HG03280 (cell line): ENCODE data around the gene POLR2H.

Experiments
- ATAC-seq: cut with Tn5 transposase; IDR thresholded peaks from one replicate; pipeline ENCODE4 v1.9.1; 2021; ENCODE audit warnings: mild to moderate bottlenecking, moderate library complexity; ENCODE audit not compliant: unreplicated experiment

POLR2H gene

DNA sequence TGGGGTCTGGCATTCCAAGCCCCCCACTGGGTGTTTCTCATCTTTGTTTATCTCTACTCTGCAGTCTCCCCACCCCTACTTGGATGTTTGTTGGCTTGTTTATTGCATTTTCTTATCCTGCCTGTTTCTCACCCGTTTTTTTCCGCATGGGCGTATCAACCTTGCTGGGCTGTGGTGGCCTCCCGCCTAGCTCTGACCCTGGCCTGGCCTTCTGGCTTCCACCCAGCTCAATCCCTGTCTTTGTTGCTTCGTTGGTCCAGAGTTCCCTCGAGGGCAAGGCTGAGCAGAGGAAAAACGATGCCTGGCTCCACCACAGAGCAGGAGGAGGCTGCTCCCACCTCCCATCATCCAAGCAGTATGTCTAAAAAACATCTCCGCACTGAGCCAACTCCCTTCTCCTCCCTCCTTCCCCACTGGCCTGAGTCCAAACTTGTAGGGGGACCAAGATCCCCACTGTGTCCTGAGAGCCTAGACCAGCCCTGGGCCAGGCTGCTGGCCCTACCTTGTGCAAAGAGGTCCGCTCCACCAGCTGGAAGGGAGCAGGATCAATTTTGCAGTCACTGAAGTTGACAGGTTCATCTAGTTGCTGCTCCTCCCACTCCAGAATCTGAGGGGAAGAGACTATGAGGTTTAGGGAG, 9.9 kb upstream of the POLR2H start:
- ATAC-seq, result no peak

DNA sequence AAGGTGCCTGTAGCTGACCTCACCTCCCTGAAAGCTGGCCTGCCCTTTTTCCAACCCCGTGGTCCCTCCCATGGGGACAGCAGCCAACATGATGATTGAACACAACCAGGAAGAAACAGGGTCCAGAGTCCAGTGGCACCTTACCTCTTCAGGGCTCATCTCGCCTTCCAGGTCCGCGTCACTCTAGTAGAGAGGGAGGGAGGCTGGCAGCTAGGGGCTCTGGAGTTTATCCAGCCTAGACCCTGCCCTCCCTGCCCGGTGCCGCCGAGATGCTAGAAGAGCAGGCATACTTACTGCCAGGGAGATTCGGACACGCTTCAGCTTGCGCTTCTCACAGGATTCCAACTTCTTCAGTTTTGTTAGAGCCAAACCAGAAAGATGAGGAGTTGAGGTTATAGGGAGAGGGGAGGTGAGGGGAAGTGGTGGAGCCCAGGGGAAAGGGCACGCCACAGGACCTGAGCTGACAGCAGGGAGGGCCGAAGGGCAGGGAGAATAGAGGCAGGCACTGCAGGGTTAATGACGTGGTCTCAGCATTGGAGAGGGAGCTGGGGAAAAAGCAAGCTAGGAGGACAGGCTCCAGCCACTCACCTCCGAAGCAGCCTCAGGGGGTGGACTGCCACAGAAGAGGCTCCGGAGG, 9.2 kb upstream of the POLR2H start:
- ATAC-seq, result no peak

DNA sequence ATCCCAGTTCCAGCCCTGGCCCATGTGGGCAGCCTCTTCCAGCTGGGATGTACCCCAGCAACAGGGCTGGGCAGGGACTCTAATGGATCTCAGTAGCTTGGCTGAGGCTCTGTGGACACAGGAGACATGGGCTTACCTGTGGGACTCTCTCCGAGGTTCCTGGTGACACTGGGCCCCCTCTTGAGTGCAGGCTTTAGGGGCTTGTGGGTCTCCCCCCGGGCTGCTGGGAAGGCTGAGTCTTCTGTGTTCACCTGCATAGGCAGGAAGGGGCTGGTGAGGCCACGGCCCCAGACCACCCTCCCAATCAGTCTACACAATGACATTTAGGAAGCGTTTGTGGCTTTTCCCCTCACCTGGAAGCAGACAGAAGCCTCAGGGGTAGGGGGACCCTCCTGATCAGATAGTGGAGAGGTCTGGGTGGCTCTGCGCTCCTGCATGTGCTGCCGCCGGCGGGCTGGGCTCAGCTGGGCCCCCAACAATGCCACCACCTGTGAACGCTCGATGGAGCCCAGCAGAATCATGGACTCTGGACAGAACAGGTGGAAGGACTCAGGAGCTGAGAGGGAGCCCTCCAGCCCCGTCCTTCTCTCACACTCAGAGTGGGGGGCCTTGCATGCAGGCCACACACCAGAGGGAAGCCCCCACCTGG, 8.5 kb upstream of the POLR2H start:
- no peak for ATAC-seq

DNA sequence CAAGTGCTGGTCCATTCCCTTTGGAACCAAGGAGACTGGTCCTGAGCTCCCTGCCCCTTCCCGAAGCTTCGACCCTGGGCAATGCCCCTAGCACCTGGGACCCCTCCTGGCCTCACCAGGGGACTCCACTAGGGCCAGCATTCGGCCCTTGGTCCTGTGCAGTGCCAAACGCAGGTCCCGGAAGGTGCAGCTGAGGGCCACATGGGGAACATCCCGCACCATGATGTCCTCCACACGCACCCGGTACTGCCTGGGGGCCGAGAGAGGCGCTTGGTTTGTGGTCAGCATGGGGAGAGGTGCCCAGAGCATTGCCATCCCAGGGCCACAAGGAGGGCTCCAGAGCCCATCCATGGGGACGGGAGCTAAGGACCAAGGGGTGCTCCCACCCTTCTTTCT, 8.0 kb upstream of the POLR2H start:
- no peak for ATAC-seq

DNA sequence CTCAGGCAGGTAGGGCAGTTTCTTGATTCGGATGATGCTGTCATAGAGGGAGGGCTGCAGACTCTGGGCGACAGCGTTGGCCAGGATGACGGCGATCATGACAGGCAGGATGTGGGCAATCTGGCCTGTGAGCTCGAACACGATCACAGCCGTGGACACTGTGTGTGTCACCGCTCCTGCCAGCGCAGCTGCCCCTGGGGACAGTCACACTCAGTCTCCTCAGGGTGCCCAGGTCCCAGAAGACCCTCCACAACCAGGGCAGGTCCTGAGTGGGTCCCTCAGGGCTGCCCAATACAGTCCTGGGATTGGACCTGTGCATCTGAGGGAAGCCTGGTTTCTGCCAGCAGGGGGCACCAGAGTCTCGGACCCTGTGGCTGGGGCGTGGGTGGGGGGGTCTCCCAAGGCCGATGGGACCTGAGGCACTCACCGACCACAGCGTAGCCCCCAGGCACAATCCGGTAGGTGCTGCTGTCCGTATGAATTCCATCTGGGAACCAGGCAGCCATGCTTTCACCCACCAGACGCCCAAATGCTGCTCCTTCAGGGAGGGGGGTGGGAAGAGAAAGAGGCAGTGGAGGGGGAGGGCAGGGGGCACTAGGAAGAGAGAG, 7.3 kb upstream of the POLR2H start:
- ATAC-seq, result no peak

DNA sequence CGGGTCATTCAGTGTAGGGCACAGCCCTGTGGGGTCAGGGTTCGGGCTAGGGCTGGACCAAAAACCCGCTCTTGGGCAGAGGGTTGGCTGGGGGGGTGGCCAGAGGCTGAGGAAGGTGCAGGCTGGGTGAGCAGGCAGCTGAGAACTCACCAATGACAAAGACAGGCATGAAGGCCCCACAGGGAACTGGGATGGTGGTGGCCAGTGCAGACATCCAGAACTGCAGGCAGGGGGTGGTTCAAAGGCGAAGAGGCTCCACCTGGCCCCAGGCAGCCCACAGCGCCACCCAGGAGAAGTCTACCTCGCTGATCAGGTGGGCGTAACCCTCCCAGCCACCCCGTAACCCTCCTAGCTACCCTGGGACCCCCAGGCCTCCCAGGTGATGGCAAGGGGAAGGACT, 6.8 kb upstream of the POLR2H start:
- no peak for ATAC-seq

DNA sequence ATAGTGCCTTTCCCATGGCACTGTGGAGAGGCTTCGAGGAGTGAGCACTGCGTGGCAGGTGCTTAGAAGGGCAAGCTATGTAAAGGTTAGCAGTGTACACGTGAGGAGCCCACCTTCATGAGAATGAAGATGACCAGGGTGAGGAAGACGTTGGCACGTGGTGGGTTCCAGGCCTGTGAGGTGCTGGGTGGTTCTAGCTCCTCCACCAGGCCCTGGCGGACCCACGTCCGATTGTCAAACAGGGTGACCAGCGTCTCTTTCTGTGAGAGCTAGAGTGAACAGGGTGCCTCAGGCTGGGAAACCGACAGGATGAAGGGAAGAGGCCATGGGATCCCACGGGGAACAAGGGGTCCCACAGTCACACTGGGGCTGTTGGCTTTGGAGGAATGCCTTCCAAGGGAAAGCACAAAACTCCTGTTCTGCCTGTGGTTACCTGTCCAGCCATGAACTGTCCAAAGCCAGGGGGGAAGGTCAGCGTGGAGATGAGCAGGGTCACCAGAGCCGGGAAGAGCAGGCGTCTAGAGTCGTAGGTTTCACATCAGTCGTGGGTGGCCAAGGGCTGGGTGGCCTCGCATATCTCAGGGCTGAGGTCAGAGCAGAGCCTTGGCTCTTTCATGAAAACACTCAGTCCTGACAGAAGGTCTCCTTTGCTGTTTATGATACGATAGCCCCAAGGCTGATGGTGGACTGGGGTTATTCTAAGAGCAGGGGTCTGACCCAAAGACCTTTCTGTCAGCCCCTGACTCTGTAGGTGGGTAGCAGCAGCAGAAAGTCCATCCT, 6.1 kb upstream of the POLR2H start:
- ATAC-seq, result no peak

DNA sequence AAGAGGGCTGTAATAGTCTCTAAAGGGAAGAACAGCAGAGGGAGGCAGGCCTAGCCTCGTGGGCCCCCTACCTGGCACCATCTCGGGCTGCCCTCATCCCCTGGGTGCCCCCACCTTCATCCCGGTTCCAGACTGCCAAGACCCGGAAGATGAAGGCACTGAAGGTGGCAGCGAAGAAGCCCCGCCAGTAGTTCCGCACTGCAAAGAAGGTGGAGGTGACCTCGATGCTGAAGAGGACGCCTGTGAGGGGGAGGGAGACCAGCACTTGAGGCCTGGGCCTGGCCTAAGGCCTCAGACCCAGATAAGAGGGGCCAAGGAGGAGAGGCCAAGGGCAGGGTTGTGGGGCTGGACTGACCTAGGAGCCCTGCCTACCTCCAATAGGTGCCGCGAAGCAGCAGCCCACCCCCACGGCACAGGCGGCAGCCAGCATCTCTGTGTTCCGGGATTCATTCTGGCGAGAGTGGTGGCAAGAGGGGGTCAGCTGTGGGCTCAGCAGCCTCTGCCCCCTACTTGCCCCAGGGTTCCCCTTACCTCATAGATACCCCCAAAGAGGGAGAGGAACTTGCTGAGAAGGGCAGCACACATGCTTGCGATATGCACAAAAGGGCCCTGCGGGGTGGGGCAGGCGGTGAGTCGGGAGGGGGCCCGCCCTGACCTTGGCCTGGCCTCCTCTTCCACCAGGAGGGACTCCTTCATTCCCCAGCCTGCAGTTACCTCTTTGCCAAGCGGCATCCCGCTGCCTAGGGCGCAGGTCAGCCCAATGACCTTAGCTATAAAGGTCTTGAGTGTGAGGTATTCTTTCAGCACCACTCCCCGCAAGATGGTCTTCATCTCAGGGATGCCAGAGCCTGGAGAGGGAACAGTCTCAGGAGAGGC, 4.0 kb upstream of the POLR2H start:
- no peak for ATAC-seq

DNA sequence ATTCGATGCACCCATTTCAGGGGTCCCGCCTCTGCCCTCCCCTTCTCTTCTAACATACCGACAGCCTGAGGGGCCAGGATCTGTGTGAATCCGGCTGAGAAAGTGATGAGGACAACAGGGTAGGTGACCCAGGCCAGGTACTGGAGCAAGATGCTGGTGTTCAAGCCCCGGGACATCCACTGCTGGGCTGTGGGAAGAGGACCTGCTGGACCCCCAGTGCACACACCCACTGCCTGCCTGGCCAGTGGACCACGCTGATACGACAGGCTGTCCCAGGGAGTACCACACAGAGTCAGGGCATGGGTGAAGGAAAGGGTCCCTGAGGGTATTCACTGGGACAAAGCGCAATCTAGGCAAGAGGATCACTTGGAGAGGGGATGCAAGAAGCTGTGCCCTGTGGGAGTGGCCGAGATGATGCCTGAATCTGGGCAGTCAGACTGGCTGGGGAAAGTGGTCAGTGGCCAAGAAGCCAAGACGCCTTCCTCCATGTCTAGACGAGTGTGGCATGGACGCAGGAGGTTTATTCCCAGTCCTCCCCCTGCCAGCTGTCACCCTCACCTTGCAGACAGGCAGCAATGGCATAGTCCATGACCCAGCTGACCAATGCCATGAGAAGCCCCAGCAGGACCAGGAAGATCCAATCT, 3.3 kb upstream of the POLR2H start:
- no peak for ATAC-seq

DNA sequence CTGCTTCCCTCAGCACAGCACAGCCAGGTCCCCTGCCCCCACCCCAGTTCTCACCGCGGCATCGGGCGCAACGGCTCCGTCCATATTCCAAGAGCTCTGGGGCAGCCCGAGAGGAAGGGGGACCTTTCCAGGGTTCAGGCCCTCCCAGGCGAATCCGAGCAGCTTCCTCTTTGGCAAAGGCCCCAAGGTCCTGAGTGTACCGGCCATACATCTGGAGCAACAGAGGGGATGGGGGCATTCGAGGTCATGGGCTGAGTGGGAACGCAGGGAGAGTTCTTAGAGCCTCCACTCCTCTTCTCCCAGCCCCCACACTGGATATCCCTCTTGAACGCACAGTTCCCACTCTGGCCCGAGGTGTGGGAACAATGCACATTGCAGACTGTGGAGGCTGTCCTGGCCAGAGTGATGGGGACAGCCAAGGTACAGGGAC, 2.6 kb upstream of the POLR2H start:
- no peak for ATAC-seq

DNA sequence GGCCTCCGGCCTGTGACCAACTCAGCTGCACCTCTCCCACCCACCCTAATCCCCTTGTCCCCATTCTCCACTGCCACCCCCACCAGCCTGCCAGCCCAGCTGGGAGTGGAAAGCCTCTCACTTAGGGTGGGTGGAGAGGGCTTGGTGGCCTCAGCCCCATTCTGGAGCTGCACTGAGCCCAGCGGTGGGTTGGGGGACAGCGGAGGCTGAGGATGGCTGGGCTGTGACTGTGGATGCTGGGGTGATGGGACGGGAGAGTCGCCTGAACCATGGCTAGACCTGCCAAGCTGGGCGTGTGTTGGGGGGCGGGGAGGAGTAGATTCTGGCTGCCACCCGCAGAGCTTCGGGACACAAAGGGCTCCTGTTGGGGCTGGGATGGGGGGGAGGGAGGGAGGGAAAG, 1.9 kb upstream of the POLR2H start:
- ATAC-seq, result no peak

DNA sequence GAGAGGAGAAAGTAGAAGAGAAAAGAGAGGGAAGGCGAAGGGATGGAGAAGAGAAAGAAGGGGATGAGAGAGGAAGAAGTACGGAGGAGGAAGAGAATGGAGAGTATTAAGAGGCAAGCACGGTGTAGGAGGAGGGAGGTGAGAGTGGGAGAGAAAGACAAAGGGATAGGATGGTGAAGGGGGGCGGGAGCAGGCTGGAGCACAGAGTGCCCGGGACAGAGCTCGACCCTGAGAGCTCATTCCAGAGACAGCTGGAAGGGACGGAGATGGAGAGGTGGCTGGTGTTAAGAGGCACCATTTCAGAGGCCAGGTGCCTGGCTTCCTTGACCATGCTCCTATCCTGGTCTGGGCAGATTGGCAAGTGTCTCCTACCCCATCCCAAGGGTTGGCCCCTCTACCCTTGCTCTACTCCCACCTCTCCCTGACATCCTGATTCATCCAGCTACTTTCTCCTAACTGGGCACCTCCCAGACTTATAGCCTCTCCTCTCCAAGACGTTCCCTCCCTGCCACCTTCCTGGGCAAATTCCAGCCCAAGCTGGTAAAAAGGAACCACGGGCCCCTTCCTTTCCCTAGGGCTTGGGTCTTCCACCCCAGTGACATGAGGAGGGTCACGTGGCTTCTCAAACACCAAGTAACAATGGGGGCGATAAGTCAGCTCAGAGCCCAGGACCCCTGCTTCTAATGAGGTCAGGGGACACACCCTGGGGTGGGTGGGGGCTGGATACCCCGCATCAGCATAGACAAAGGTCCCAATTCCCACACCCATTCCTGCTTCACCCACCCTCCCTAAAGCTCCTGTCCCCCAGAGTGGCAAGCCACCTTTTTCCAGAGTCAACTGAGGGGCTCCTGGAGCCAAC, 1.2 kb upstream of the POLR2H start:
- no peak for ATAC-seq

DNA sequence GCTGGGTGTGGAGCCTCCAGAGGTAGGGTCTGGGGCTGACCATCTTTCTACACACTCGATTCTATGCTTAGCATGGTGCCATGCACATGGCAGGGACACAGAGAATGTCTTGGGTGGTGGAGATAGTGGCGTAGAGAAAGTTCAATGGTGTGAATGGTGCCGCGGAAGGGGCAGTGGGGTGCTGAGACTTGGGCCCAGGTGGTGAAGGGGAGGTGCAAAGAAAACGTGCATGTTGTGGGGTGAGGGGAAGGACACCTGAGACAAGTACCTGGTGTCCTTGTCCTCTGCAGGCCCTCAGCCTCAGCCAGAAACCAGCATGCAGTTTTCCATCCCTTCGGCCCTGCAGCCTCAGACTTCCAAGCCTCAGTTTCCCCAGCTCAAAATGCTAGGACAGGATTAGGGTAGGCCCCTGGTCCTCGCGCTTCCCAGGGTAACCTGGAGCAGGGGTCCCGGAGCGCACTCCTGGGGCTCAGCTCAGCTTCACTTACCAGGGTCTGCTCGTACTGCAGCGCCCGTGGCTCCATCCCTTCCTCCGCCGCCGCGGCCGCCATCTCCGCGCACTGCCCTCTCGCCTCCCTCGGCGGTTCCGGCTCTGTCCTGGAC, 480 bp upstream of the POLR2H start:
- ATAC-seq, result no peak

DNA sequence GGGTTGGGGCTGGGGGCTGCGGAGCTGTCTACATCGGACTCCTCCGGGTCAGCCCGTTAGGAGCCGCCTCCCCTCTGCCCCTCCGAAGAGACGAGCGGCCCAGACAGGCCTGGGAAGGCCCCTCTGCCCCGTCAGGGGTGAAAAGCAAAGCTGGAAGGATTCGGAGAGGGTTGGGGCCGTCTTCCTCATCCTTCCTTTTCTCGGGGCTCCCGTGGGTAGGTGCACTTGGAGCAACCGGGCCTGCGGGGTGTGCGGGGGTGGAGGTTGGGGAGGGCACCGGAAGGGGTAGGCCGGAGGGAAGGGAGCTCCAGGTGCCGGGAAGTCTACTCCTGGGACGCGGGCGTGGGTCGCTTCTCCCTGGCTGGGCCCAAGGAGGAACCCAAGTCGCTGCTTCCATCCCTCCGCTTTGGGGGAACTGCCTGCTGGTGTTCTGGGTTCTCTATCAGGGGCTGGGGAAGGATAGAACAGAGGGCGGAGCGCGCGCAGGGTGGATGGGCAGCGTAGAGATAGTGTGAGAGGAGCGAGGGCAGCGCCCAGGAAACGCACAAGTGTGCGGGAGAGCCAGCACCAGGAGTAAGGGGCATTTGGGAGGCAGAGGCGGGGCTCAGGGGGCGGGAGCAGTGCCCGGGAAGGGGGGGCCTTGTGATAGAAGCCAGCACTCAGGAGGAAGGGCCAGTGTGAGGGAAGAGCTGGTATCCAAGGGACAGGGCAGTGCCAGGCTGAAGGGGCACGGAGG, 590 bp downstream of the POLR2H start:
- ATAC-seq, result peak; percentile 6

DNA sequence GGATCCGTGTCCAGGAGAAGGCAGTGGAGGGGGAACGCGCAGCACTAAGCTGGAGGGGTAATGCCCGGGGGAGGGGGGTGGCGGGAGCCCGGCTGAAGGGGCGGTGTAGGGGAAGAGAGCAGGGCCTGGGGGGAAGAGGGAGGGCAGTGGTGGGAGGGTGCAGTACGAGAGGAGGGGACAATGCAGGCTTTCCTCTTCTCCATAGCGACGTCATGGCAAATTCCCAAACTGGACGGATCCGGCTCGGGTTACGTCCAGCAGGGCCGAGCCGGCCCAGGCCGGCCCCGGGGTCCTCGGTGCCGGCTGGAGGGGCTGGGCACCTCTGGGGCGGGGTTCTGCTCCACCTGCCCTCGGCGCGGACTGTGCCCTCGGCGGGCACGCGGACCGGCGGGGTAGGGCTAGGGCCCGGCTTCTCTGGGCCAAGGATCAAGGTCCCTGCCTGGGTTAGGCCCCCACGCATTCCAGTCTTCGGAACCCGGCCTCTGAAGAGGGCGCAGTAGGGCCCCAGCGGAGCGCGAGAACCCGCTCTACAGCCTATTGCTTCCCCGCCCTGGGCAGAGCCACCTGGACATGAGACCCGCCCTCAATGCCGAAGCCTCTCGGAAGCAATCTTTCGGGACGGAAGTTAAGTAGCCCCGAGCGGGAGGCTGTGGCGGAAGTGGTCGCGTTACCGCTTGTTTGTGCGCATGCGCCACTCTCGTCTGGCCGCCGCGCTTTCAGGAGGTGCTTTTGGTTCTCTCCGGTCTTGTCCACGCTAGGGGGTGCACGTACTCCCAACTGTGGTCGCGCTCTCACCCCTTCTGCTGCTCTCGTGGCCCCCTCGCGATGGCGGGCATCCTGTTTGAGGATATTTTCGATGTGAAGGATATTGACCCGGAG, 1.4 kb downstream of the POLR2H start:
- ATAC-seq, result peak; percentile 89

DNA sequence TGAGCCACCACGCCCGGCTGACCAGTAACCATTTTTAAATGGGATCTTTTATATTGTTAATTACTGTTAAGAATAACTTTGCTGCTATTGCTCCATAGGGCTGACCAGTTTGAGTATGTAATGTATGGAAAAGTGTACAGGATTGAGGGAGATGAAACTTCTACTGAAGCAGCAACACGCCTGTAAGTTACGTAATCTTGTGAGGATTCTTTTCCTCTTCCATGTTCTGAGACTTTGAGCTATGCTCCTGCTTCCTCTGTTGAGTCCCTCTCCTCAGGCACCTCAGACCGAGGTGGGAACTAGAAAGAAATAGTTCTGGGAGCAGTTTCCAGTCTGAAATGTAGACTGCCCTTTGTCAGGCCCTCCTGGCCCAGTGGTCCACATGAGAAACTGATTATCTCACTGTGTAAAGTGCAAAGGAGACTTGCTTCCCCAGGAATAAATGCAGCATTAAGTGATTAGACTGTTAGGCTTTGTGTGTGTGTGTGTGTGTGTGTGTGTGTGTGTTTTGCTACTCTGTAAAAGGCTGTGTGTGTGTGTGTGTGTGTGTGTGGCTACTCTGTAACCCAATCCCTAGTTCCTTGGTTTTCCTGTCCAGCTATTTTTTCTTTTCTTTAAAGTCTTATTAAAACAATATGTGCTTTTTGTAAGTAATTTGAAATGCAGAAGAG, 5.2 kb downstream of the POLR2H start:
- no peak for ATAC-seq
